Naive thymus-derived CD8-positive, alpha-beta T cell (primary cell): ENCODE measurements around the gene TOR1A. TPM values are rescaled to one million over a fixed set of nuclear protein-coding genes. Genes with fewer than 3 reads are reported as not detected.
A peak's percentile ranks its signal among the peaks of the same experiment; 100 is the strongest.

ENCODE experiments used
- ATAC-seq, 2 donors: fragments of 150-1000 bp; cut with Tn5 transposase in 1 of 2; sonication (Bioruptor Pico), chemical (Tn5 transposase) in 1 of 2; 1 replicate in 1 of 2; 2 replicates in 1 of 2; pipeline ENCODE4 v1.10.0; 2021; ENCODE audit warnings: mild to moderate bottlenecking in 2 of 2, moderate library complexity in 2 of 2
- POLR2A ChIA-PET: fragments of 350-600 bp; sonication (Branson Sonifier 250); formaldehyde crosslinking; loops from one replicate; lab custom pipeline; 2021; ENCODE audit warnings: antibody characterized with exemption; lab: Charles Lee
- DNase-seq, 10 donors: peaks; one replicate each; pipeline versions ENCODE4 v3.0.0 to v3.0.0-alpha.2; 2020 to 2022
- H3K27ac Mint-ChIP-seq, 10 donors: one replicate each; pipeline ENCODE4 v1.8.0; 2020 to 2022; ENCODE audit warnings: mild to moderate bottlenecking in 10 of 10, mixed read lengths in 10 of 10, moderate library complexity in 4 of 10, inconsistent platforms in 1 of 10
- H3K27me3 Mint-ChIP-seq, 5 donors: one replicate each; pipeline ENCODE4 v1.8.0; 2021 to 2022; ENCODE audit warnings: mixed read lengths in 5 of 5
- H3K36me3 Mint-ChIP-seq, 3 donors: one replicate each; pipeline ENCODE4 v1.8.0; 2020 to 2022; ENCODE audit warnings: mixed read lengths in 3 of 3, mild to moderate bottlenecking in 2 of 3, inconsistent platforms in 1 of 3
- H3K4me1 Mint-ChIP-seq, 4 donors: one replicate each; pipeline ENCODE4 v1.8.0; 2021 to 2022; ENCODE audit warnings: mixed read lengths in 4 of 4
- H3K4me3 Mint-ChIP-seq, 10 donors: one replicate each; pipeline ENCODE4 v1.8.0; 2020 to 2022; ENCODE audit warnings: mild to moderate bottlenecking in 10 of 10, mixed read lengths in 10 of 10, moderate library complexity in 6 of 10, inconsistent platforms in 1 of 10
- H3K9me3 Mint-ChIP-seq, 9 donors: one replicate each; pipeline ENCODE4 v1.8.0; 2020 to 2022; ENCODE audit warnings: mixed read lengths in 9 of 9, mild to moderate bottlenecking in 3 of 9, inconsistent platforms in 1 of 9, moderate library complexity in 1 of 9
- polyA plus RNA-seq, 3 donors: library from polyadenylated mRNA; unstranded; fragments of 300-500 nt; fragmentation: Illumina TruSeq; gene quantifications; one replicate each; pipeline ENCODE4 v1.2.3, GENCODE V29; 2021
- total RNA-seq, 8 experiments: library from RNA in 2 of 8; stranded (reverse) in 2 of 8; gene quantifications; one replicate each; pipeline ENCODE4 v1.2.3 and lab custom pipeline; 2021 to 2026

Gene TOR1A
- total and polyA plus RNA-seq, 5 experiments from 2014 or later, result 33.4 to 55.0 (median 42.6) TPM

- DNase-seq (peak; percentile 93 to 99 (median 98)), ATAC-seq (peak; percentile 87 to 89)
- Mint-ChIP-seq H3K4me3 (peak within 1 kb of the TSS; percentile 95 to 100 (median 97)), H3K4me1 (peaks cover 29 to 68% (median 63%) of the 10 kb centered on the region in 4 donors), H3K27ac (peak within 1 kb of the TSS; percentile 90 to 99 (median 99)), H3K36me3 (peaks cover 0 to 51% (median 10%) of the 10 kb centered on the region in 3 donors), H3K9me3 (no peaks in the 10 kb centered on the region), H3K27me3 (no peaks in the 10 kb centered on the region)
- POLR2A ChIA-PET, result interaction anchor here (0.8 to 12.9 kb wide), 16 partner anchors 10 to 252 kb away, joined by 3 to 166 read pairs (median 5); partner anchors contain the start of genes GPR107 and TOR1A
Measured at GRCh38 chr9:129835128-129835859, 11.4 kb upstream of the TOR1A start, which contains the start of the genes C9orf78 and USP20. Gene C9orf78, minus strand, starts transcription at chr9:129835275. Its CDS starts 54 bp downstream, at chr9:129835221. Gene USP20, plus strand, starts transcription at chr9:129835458. Its CDS starts 17,098 bp downstream, at chr9:129852556.

GRCh38 chr9:129834489-129835127 lies 10.7 kb upstream of the TOR1A start:
- Mint-ChIP-seq H3K36me3 (peaks cover 0 to 58% (median 12%) of the 10 kb centered on the region in 3 donors), H3K4me3 (peak overlapping the region; percentile 92 to 100 (median 97)), H3K27ac (peak overlapping the region; percentile 90 to 99 (median 99)), H3K9me3 (no peaks in the 10 kb centered on the region), H3K27me3 (no peaks in the 10 kb centered on the region), H3K4me1 (peaks cover 29 to 63% (median 56%) of the 10 kb centered on the region in 4 donors)
- DNase-seq (peak in 9 of 10 donors; percentile 31 to 77 (median 48)), ATAC-seq (peak; percentile 55 to 58)
- POLR2A ChIA-PET, result interaction anchor here (0.6 to 12.9 kb wide), 13 partner anchors 10 to 219 kb away, joined by 3 to 166 read pairs (median 5); partner anchors contain the start of genes GPR107 and TOR1A

DNA sequence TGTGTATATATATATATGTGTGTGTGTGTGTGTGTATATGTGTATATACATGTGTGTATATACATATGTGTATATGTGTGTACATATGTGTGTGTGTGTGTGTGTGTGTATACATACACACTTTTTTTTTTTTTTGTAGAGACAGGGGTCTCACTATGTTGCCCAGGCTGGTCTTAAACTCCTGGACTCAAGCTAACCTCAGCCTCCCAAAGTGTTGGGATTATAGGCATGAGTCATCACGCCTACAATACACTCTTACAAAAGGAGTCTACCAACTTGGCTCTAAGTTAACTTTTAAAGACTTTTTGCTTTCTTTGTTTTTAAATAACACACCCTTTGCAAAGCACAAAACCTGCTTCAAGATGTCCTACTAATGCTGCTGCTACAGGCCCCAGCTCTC lies 9.0 kb upstream of the TOR1A start:
- H3K27ac Mint-ChIP-seq, result peak overlapping the region in 5 of 10 donors; percentile 22 to 99 (median 98)
- no peak for DNase-seq
- POLR2A ChIA-PET, result interaction anchor here (0.7 to 12.9 kb wide), 3 partner anchors 8 to 35 kb away, joined by 3 to 166 read pairs (median 42); partner anchors contain the start of gene TOR1A
- no peaks in the 10 kb centered on the region for H3K27me3 Mint-ChIP-seq
- no peak for ATAC-seq
- H3K9me3 Mint-ChIP-seq, result no peaks in the 10 kb centered on the region
- H3K4me3 Mint-ChIP-seq, result peak overlapping the region; percentile 92 to 100 (median 97)
- peaks cover 18 to 47% (median 43%) of the 10 kb centered on the region in 4 donors for H3K4me1 Mint-ChIP-seq
- peaks cover 0 to 74% (median 21%) of the 10 kb centered on the region in 3 donors for H3K36me3 Mint-ChIP-seq

- no peak overlapping the region for H3K4me3 Mint-ChIP-seq
- peaks cover 0 to 71% (median 23%) of the 10 kb centered on the region in 3 donors for H3K36me3 Mint-ChIP-seq
- POLR2A ChIA-PET, result interaction anchor here (12.9 kb wide), 1 partner anchor 39 kb away, joined by 166 read pairs; no protein-coding TSS in a partner anchor
- no peaks in the 10 kb centered on the region for H3K27me3 Mint-ChIP-seq
- DNase-seq (no peak), ATAC-seq (no peak)
- H3K4me1 Mint-ChIP-seq, result peaks cover 4 to 19% (median 13%) of the 10 kb centered on the region in 4 donors
- H3K27ac Mint-ChIP-seq, result peak overlapping the region in 1 of 10 donors; percentile 52
- H3K9me3 Mint-ChIP-seq, result no peaks in the 10 kb centered on the region
Measured at GRCh38 chr9:129828969-129829368, 5.0 kb upstream of the TOR1A start.

GRCh38 chr9:129828051-129828450 lies 4.1 kb upstream of the TOR1A start:
- POLR2A ChIA-PET, result interaction anchor here (12.9 kb wide), 1 partner anchor 39 kb away, joined by 166 read pairs; no protein-coding TSS in a partner anchor
- H3K27ac Mint-ChIP-seq, result peak overlapping the region in 4 of 10 donors; percentile 48 to 65 (median 58)
- H3K36me3 Mint-ChIP-seq, result peaks cover 0 to 64% (median 18%) of the 10 kb centered on the region in 3 donors
- no peaks in the 10 kb centered on the region for H3K27me3 Mint-ChIP-seq
- H3K4me1 Mint-ChIP-seq, result peaks cover under 1 to 11% (median 7%) of the 10 kb centered on the region in 4 donors
- no peak overlapping the region for H3K4me3 Mint-ChIP-seq
- no peaks in the 10 kb centered on the region for H3K9me3 Mint-ChIP-seq
- ATAC-seq, result no peak
- DNase-seq, result no peak

DNA sequence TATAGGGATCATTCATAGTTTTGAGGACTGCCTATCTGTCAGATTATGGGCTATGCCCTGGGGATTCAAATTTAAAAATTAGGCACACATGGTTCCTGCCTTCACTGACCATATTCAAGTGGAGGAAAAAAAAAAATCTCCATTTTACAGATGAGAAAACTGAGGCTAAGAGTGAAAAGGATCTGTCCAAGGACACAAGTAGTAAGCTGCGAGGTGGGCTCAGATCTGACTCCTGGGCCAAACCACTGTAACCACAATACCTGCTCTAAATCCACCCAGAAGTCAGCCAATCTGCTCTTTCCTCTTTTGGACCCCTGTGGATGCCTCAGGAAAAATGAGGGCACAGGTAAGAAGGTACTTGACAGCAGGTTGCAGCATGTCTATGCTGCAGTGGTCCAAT lies 2.8 kb upstream of the TOR1A start:
- H3K36me3 Mint-ChIP-seq, result peaks cover 0 to 65% (median 16%) of the 10 kb centered on the region in 3 donors
- no peaks in the 10 kb centered on the region for H3K9me3 Mint-ChIP-seq
- H3K27me3 Mint-ChIP-seq, result no peaks in the 10 kb centered on the region
- peak overlapping the region in 4 of 10 donors; percentile 22 to 79 (median 58) for H3K27ac Mint-ChIP-seq
- DNase-seq (no peak), ATAC-seq (no peak)
- POLR2A ChIA-PET, result interaction anchor here (0.6 to 5.3 kb wide), 6 partner anchors 9 to 230 kb away, joined by 3 to 42 read pairs (median 4); partner anchors contain the start of genes C9orf78 and USP20
- peaks cover 7 to 21% (median 14%) of the 10 kb centered on the region in 4 donors for H3K4me1 Mint-ChIP-seq
- no peak overlapping the region for H3K4me3 Mint-ChIP-seq

GRCh38 chr9:129826344-129826743 lies 2.4 kb upstream of the TOR1A start:
- no peaks in the 10 kb centered on the region for H3K27me3 Mint-ChIP-seq
- no peak overlapping the region for H3K4me3 Mint-ChIP-seq
- POLR2A ChIA-PET, result interaction anchor here (0.6 to 5.3 kb wide), 5 partner anchors 9 to 225 kb away, joined by 3 to 42 read pairs (median 3); partner anchors contain the start of genes C9orf78 and USP20
- H3K36me3 Mint-ChIP-seq, result peaks cover 0 to 65% (median 16%) of the 10 kb centered on the region in 3 donors
- peaks cover 7 to 22% (median 14%) of the 10 kb centered on the region in 4 donors for H3K4me1 Mint-ChIP-seq
- ATAC-seq (no peak), DNase-seq (no peak)
- H3K27ac Mint-ChIP-seq, result peak overlapping the region in 1 of 10 donors; percentile 68
- H3K9me3 Mint-ChIP-seq, result no peaks in the 10 kb centered on the region

DNA sequence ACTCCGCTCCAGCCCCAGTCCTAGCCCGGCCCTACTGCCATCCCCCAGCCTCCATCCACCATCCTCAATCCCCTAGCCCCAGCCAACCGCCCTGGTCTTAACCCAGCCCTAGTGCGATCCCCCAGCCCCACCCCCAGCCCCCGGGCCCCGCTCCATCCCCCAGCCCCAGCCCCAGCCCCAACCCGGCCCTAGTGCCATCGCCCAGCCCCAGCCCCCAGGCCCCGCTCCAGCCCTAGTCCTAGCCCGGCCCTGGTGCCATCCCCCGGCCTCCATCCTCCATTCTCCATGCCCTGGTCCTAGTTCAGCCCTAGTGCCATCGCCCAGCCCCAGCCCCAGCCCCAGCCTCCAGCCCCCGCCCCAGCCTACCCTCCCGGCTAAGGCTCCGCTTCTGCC lies 398 bp downstream of the TOR1A start:
- POLR2A ChIA-PET, result interaction anchor here (0.6 to 5.3 kb wide), 8 partner anchors 12 to 63 kb away, joined by 3 to 42 read pairs (median 4); partner anchors contain the start of genes C9orf78 and USP20
- DNase-seq (no peak), ATAC-seq (peak; percentile 9 to 41)
- no peaks in the 10 kb centered on the region for H3K27me3 Mint-ChIP-seq
- peak overlapping the region; percentile 80 to 93 (median 88) for H3K4me3 Mint-ChIP-seq
- H3K4me1 Mint-ChIP-seq, result peaks cover 10 to 34% (median 19%) of the 10 kb centered on the region in 4 donors
- H3K36me3 Mint-ChIP-seq, result peaks cover 0 to 57% (median 5%) of the 10 kb centered on the region in 3 donors
- peak overlapping the region in 7 of 10 donors; percentile 77 to 95 (median 88) for H3K27ac Mint-ChIP-seq
- H3K9me3 Mint-ChIP-seq, result no peaks in the 10 kb centered on the region

DNA sequence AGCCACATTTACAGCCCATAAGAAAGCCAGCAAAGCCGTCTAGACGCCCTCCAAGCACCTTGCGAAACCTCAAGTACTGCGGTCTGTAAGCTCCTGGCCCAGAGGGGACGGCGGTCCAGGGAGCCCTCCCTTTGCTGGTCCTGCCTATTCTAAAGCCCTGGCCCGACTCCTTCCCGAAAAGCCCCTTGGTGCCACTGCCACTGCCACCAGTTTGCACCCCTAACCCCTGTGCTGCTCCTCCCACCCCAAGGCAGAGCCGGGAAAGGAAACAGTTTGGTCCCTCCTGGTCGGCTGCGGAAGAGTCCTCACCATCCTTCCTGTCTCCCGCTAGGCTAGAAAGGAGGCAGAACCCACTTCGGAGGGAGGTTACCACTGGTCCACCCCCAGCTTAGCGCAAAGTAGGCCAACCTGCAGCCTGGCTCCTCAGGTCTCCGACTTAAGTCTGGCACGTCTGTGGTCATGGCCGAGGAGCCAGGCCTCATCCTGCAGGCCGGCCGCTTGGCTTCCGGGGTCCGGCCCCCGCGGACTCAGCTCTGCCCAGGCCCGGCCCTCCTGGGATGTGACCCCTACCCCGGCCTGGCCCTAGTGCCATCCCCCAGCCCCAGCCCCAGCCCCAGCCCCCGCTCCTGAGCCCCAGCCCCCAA lies 916 bp downstream of the TOR1A start:
- Mint-ChIP-seq H3K9me3 (no peaks in the 10 kb centered on the region), H3K27me3 (no peaks in the 10 kb centered on the region), H3K36me3 (peaks cover 0 to 57% (median 5%) of the 10 kb centered on the region in 3 donors), H3K4me1 (peaks cover 10 to 34% (median 21%) of the 10 kb centered on the region in 4 donors), H3K4me3 (peak overlapping the region; percentile 71 to 93 (median 86)), H3K27ac (peak overlapping the region in 8 of 10 donors; percentile 24 to 88 (median 78))
- ATAC-seq (no peak), DNase-seq (no peak)
- POLR2A ChIA-PET, result interaction anchor here (0.5 to 5.3 kb wide), 7 partner anchors 12 to 889 kb away, joined by 3 to 42 read pairs (median 5); partner anchors contain the start of genes C9orf78, TOR1B and USP20

DNA sequence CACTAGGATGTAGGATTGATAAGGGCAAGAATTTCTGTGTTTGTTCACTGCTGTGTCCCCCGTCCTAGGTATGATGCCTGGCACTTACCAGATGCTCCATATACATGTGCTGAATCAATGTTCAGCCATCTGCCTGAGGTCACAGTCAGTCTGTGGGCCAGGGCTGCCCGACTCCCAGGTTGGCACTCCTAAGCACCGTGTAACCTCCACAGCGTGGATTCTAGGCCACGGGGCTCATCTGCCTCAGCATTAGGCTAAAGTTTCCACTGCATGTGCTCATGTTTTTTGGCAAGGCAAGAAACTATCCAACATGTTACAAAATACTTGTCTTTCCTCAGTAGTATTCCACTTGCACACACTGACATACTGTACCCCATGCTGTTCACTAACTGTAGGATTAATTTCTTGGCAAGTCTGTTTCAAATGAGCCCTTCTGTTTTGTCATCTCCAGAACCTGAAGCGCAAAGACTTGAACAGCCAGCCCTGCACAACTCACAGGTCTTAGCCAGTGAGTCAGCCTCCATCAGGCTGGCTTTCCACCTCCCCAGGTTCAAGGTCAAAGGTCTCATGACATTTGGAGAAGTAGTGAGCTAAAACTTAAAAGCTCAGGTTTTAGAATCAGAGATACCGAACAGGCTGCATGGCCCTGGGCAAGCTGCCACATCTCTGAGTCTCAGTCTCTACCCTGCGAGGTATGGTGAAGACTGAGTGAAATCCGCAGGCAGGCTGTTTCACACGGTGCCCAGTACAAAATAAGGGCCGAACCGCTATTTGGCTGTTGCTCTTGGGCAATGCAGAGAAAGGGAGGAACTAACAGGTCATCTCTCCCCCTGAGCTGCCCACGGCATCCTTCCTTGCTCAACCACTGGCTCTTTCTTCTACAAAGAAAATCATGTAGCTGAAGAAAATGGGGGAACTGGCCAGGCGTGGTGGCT lies 7.2 kb downstream of the TOR1A start:
- POLR2A ChIA-PET, result interaction anchor here (0.5 to 1.0 kb wide), 5 partner anchors 25 to 654 kb away, joined by 3 to 4 read pairs (median 3); no protein-coding TSS in a partner anchor
- H3K36me3 Mint-ChIP-seq, result peaks cover 0 to 83% (median 13%) of the 10 kb centered on the region in 3 donors
- H3K9me3 Mint-ChIP-seq, result no peaks in the 10 kb centered on the region
- no peak overlapping the region for H3K4me3 Mint-ChIP-seq
- H3K27ac Mint-ChIP-seq, result peak overlapping the region in 4 of 10 donors; percentile 9 to 89 (median 53)
- no peak for DNase-seq
- H3K4me1 Mint-ChIP-seq, result peaks cover 8 to 31% (median 19%) of the 10 kb centered on the region in 4 donors
- no peak for ATAC-seq
- H3K27me3 Mint-ChIP-seq, result no peaks in the 10 kb centered on the region
